HG02588 (cell line): Measurements from ENCODE around the gene KAT6B.

Source experiments
- ATAC-seq: cut with Tn5 transposase; IDR thresholded peaks from one replicate; pipeline ENCODE4 v1.9.1; 2021; ENCODE audit warnings: mild to moderate bottlenecking, moderate library complexity; ENCODE audit not compliant: unreplicated experiment

KAT6B gene

GRCh38 chr10:74944205-74944604 is 117.8 kb downstream of the KAT6B start:
- ATAC-seq = no peak

DNA sequence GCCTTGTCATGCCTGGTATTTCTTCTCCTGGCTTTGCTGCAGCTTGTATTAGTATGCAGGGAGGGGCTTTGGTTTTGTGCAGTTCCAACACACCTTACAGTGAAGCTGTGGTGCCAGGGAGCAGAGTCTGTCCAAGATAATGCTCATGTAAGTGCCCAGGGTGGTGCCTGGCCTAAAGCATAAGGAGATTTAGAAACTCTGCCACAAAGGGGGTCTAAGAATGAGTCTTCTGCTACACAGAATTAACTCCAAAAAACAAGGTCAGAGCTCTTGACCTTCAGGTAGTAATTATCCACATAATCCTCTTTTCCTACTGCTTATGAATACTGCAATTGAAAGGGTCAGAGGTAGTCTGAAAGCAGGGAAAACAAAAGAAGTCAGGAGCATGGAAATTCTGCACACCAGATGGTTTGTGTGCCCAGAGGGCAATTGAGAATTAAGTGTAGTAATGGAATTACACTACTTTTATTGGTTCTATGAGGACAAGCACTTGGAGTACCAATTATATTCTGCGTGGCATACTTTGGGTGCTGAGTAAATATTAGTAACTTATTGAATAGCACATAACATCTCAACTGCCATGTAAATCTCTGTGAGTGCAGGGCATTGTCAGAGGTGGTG is 121.5 kb downstream of the KAT6B start:
- no peak for ATAC-seq

DNA sequence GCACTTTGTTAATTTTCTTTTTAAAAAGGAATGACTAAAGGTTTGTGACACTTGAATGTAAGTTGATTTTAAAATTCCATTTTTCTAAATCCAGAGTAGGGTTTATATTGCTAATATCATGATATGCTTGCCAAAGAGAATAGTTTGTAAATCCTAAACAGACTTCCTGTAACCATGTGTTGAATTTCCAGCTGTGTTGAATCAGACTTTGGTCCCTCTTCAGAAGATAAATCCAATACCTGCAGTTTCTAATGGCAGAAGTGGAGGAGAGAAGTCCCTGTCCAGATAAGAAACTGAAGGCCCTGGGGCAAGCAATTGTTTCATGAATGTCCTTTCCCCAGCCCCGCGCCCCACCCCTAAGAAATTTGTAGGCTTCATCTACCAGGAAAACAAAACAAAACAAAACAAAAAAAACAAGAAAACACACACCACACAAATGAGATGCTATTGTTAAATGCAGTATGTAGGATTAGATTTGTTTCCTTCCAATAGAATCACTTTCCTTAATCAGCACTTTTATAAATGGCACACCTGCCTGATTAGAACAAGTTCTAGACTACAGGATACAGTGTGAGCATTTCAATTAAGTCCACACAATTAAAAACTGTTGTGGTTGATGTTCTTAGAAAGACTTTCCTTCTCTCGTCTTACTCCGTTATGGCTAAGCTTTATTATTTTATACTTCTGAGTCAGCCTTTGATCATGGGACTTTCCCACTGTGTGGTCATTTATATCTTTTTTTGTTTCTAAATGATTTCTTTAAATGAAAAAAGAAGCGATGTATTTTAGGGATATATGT is 122.8 kb downstream of the KAT6B start:
- no peak for ATAC-seq

- ATAC-seq = no peak
Observed at GRCh38 chr10:74949843-74950765, 123.7 kb downstream of the KAT6B start.

- no peak for ATAC-seq
Observed at GRCh38 chr10:74953214-74953613, 126.8 kb downstream of the KAT6B start.

DNA sequence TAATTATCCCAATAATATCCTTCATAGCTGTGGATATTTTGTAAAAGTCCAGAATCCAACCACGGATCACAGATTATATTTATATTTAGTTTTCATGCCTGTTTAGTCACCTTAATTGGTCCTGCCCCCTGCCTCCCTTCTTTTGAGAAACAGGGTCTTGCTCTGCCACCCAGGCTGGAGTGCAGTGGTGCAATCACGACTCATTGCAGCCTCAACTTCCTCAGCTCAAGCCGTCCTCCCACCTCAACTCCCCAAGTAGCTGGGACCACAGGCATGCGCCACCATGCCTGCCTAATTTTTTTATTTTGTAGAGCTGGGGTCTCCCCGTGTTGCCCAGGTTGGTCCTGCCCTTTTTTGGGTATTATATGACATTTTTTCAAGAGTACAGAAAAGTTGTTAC is 129.4 kb downstream of the KAT6B start:
- no peak for ATAC-seq

GRCh38 chr10:74956555-74957111 is 130.2 kb downstream of the KAT6B start:
- no peak for ATAC-seq

DNA sequence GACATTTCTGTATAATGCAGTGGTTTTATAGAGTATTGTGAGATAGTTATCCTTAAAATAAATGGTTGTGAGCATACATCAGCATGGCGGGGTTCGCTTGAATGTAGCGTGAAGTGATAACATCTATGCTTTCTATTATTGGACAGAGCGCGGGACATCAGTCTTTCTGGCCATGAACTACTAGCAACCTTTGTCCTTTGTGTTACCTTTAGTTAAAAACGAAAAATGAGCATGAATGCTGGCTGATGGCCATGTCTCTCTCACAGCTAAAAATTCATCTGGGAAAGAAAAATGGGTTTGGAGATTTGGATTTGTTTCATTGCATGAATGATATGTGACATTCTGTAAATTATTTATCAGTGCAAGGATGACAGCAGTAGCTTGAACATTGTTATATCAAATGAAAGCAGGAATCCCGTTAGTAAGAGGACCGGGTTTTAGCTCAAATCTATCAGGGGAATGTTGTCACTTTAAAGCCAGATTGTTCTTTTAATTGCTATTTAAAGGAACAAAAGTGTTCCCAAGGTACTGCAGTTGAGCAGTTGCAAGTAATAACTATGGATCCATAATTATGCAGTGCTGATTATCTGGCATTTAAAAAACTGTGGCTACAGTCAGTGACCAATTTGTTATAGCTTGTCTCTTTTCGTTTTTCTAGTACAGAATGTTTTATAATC is 131.0 kb downstream of the KAT6B start:
- no peak for ATAC-seq

- ATAC-seq = no peak
Observed at GRCh38 chr10:74958316-74958715, 131.9 kb downstream of the KAT6B start.

- ATAC-seq = no peak
Observed at GRCh38 chr10:74960670-74961069, 134.3 kb downstream of the KAT6B start.

DNA sequence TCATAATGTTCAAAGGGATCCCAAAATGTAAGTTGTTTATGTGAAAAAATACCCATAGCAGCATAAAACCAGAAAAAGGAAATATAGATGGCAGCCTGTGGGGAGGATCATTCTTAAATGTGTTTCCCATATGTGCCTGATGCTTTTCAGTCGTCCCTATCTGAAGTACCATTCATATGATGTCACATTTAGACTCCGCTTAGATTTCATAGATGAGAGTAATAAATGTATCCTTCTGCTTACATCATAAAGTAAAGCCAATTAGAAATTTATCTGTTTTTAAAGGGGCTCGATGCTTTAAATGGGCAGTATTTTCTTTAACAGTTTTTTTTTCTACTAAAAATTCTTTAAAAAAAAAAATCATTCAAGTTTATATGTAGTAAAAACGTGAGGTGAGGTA is 136.1 kb downstream of the KAT6B start:
- no peak for ATAC-seq

GRCh38 chr10:74963549-74963948 is 137.1 kb downstream of the KAT6B start:
- ATAC-seq = no peak

- ATAC-seq = no peak
Observed at GRCh38 chr10:74967911-74968666, 141.7 kb downstream of the KAT6B start.

- no peak for ATAC-seq
Observed at GRCh38 chr10:74968667-74969061, 142.3 kb downstream of the KAT6B start.

DNA sequence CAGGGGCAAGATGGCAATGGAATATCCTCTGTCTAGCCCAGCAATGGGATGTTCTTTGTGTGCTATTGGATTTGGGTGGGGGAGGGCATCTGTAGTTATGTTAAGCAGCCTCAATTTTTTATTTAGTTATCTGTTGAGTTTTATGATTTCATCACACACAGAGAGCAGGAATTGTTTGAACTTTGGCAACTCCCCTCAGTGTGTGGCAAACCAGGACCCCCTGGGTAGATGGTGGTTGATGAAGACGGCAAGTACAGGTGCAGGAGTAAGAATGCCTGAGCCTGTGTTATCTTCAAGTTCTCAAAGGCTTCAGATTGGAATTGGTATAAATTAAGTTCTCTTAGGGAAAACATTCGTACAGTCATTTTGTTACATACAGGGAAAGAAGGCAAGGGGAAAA is 142.7 kb downstream of the KAT6B start:
- no peak for ATAC-seq

DNA sequence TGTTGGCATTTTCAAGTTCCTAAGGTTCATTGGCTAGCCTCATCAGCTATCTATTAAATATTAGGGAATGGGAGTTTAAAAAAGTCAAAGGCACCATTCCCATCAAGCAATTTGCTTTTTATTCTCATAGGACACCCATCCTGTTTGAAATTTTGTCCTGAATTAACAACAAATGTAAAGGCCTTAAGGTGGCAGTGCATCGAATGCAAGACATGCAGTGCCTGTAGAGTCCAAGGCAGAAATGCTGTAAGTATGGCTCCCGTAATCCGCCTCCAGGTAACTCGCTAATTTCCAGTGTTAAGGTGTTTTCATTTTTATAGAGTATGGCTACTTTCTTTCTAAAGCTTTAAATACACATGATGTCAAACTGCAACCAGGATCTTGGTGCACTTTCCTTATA is 143.1 kb downstream of the KAT6B start:
- ATAC-seq = no peak

DNA sequence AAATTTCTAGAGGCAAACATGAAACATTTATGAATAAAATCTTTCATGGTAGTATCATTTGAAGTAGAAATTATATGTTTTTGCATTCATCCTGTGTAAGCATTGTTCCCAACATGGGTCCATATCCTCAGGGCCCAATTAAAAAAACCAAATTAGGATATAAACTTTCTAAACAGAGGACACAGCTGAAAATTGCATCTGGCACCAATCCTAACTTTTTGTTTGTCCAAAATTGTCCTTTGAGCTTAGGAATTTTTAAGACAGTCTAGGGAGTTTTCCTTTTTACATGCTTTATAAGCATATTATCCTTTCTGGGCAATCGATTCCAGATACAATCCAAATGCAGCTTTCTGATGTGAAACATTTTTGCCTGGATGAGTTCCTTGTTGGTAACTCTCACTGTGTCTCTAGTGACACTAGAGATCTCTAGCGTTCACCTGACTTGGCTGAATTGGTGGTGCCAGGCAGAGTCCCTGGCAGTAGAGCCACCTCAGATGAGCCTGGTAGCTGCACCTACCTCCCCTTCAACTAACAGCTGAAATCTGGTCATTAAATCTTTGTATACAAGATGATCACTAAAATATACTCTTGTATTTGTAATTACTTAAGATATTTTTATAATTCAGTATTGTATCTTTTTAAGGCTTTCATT is 147.5 kb downstream of the KAT6B start:
- ATAC-seq = no peak

- no peak for ATAC-seq
Observed at GRCh38 chr10:74975758-74976157, 149.4 kb downstream of the KAT6B start.

DNA sequence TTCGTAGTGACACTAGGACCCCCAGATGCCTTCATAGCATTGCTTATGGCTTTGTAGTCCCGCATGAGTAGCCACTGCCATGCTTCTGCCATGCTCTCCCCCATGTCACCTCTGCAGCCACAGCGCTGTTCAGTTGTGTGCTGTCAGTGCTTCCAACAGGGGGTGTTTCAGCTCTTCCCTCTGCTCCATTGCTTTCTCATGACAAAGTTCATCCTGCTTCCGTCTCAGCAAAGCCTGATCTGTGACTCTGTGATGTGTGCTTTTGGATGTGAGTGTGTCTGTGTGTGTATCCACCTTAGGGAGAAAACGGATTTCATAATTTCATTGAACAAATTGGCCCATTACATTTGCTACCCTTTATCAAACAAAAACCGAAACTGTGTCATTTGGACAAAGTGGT is 150.2 kb downstream of the KAT6B start:
- no peak for ATAC-seq
